ENCODE results near the gene FKBP11.
"Not testable (repeated sequence)": the region's sequence is repeated elsewhere in the genome, so short reads cannot be mapped to it uniquely, and the experiment has no call there.

The FKBP11 gene

GRCh38 chr12:48881686-48882314 is 43.5 kb downstream of the FKBP11 start:
- DNase-seq (ENCODE audit: low read depth) = no peak
- TF ChIP-seq, protein P1, sequence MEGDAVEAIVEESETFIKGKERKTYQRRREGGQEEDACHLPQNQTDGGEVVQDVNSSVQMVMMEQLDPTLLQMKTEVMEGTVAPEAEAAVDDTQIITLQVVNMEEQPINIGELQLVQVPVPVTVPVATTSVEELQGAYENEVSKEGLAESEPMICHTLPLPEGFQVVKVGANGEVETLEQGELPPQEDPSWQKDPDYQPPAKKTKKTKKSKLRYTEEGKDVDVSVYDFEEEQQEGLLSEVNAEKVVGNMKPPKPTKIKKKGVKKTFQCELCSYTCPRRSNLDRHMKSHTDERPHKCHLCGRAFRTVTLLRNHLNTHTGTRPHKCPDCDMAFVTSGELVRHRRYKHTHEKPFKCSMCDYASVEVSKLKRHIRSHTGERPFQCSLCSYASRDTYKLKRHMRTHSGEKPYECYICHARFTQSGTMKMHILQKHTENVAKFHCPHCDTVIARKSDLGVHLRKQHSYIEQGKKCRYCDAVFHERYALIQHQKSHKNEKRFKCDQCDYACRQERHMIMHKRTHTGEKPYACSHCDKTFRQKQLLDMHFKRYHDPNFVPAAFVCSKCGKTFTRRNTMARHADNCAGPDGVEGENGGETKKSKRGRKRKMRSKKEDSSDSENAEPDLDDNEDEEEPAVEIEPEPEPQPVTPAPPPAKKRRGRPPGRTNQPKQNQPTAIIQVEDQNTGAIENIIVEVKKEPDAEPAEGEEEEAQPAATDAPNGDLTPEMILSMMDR (IDR thresholded peaks at IDR 0.05; ENCODE audit: control insufficient read depth, extremely low read depth, insufficient read depth) = no peak
- no peak overlapping the region for H3K4me3 ChIP-seq (ENCODE audit: low read depth, low read length)

DNA sequence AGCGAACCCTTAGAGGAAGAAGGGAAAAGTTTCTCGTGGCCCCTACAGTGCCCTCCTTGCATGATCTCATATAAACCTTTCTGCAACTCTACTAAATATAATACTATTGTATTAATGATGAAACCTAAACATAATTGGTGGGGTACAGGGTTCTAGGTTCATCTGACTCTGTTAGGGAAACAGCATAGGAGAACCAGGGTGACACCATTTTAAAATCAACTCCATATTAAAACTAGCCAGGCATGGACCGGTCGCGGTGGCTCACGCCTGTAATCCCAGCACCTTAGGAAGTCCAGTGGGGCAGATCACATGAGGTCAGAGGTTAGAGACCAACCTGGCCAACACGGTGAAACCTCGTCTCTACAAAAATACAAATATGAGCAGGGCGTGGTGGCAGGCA is 44.6 kb downstream of the FKBP11 start:
- DNase-seq (ENCODE audit: low read depth) = no peak
- no peak overlapping the region for H3K4me3 ChIP-seq (ENCODE audit: low read depth, low read length)
- TF ChIP-seq, protein P1 (IDR thresholded peaks at IDR 0.05; ENCODE audit: control insufficient read depth, extremely low read depth, insufficient read depth) = no peak

DNA sequence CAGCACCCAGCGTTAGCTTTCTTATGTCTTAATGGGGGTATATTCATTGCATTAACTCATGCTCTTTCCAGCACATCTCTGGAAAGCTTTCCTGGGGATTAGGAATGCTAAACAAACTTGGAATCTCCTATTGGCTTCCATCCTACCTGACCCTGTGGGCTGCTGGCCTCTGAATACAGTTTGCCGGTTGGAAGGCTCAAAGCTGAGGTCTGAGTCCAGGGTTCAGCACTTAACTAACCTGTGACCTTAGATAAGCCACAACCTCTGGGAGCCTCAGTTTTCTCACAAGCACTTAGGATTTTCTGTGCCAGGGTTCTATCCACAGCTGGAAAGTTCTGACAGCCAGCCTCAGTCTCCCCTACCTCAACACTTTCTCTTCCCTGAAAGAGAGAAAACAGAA is 46.7 kb downstream of the FKBP11 start:
- H3K4me3 ChIP-seq (ENCODE audit: low read depth, low read length) = no peak overlapping the region
- DNase-seq (ENCODE audit: low read depth) = no peak
- TF ChIP-seq, protein P1 (IDR thresholded peaks at IDR 0.05; ENCODE audit: control insufficient read depth, extremely low read depth, insufficient read depth) = no peak

DNA sequence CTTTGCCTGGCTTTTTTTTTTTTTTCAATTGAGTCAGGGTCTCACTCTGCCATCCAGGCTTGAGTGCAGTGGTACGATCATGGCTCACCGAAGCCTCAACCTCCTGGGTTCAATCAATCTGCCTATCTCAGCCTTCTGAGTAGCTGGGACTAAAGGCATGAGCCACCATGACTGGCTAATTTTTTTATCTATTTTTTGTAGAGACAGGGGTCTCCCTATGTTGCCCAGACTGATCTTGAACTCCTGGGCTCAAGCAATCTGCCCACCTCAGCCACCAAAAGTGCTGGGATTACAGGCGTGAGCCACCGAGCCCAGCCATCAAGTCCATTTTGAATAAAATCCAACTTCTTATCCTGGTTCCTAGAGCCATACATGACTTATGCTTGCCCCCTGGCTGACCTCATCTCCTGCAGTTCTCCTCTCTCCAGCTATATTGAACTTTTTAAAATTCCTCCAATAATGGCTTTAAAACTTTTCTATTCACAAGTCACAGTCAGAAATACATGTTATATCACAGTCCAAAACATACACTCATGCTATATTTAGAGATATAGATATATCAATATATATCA is 49.3 kb downstream of the FKBP11 start:
- no peak overlapping the region for H3K4me3 ChIP-seq (ENCODE audit: low read depth, low read length)
- TF ChIP-seq, protein P1 (IDR thresholded peaks at IDR 0.05; ENCODE audit: control insufficient read depth, extremely low read depth, insufficient read depth) = no peak
- no peak for DNase-seq (ENCODE audit: low read depth)

- H3K4me3 ChIP-seq (ENCODE audit: low read depth, low read length); DNase-seq (ENCODE audit: low read depth): not testable (repeated sequence)
These were observed 51.8 kb downstream of the FKBP11 start for GRCh38 chr12:48873534-48873933.

DNA sequence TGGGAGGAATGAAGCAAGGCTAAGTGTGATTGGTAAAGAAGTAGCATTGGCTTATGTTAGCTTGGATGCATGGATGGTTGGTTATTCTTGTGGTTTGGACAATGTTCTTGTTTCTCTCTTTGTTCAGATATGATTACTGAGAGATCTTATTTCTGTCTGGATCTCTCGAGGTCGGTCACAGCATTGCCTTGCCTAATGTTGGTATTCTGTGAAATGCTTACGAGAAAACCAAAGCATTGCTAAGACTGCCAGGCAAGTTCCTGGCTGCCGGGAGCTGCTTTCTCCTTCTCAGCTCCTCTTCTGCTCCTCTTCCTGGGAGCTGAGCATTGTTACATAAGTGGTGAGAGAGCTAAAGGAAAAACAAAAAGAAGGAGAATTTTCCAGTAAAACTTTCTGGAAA is 52.2 kb downstream of the FKBP11 start:
- DNase-seq (ENCODE audit: low read depth) = no peak
- H3K4me3 ChIP-seq (ENCODE audit: low read depth, low read length) = no peak overlapping the region
- TF ChIP-seq, protein P1 (IDR thresholded peaks at IDR 0.05; ENCODE audit: control insufficient read depth, extremely low read depth, insufficient read depth) = no peak

All from LNCaP clone FGC (cell line).